Smooth muscle cell (in vitro differentiated cells): ENCODE data around the gene TPCN2. TPM values are rescaled to one million over a fixed set of nuclear protein-coding genes. Genes with fewer than 3 reads are reported as not detected.

Experiments
- DNase-seq: peaks from one replicate; lab custom pipeline; 2025; ENCODE audit not compliant: unreplicated experiment; lab: John Stamatoyannopoulos, UW
- H2AFZ ChIP-seq: fragments of 200-600 bp; sonication (generic); 2 replicates; pipeline ENCODE4 v1.6.0; 2016; ENCODE audit warnings: antibody characterized with exemption, low read depth, mild to moderate bottlenecking
- H3F3A ChIP-seq: fragments of 200-600 bp; sonication (generic); 2 replicates; pipeline ENCODE4 v1.6.0; 2017; ENCODE audit warnings: antibody characterized with exemption, low read depth
- H3K27ac ChIP-seq: fragments of 200-600 bp; sonication (generic); 2 replicates; pipeline ENCODE4 v1.5.1; 2016; ENCODE audit warnings: low read depth, mild to moderate bottlenecking
- H3K27me3 ChIP-seq: fragments of 200-600 bp; sonication (generic); 2 replicates; pipeline ENCODE4 v1.6.1; 2016; ENCODE audit warnings: low read depth, mild to moderate bottlenecking
- H3K36me3 ChIP-seq: fragments of 200-600 bp; sonication (generic); 2 replicates; pipeline ENCODE4 v1.5.1; 2016; ENCODE audit warnings: low read depth
- H3K4me1 ChIP-seq: fragments of 200-600 bp; sonication (generic); 2 replicates; pipeline ENCODE4 v1.5.1; 2016; ENCODE audit warnings: low read depth
- H3K4me2 ChIP-seq: fragments of 200-600 bp; sonication (generic); 2 replicates; pipeline ENCODE4 v1.6.0; 2016; ENCODE audit warnings: mild to moderate bottlenecking
- H3K4me3 ChIP-seq: fragments of 200-600 bp; sonication (generic); 2 replicates; pipeline ENCODE4 v1.5.1; 2016; ENCODE audit warnings: mild to moderate bottlenecking
- H3K79me2 ChIP-seq: fragments of 200-600 bp; sonication (generic); 2 replicates; pipeline ENCODE4 v1.6.0; 2016; ENCODE audit warnings: low read depth, mild to moderate bottlenecking
- H3K9ac ChIP-seq: fragments of 200-600 bp; sonication (generic); 2 replicates; pipeline ENCODE4 v1.6.0; 2016; ENCODE audit warnings: low read depth
- H3K9me3 ChIP-seq: fragments of 200-600 bp; sonication (generic); replicated peaks from 2 replicates; pipeline ENCODE4 v1.5.1; 2016; ENCODE audit warnings: low read depth
- H4K20me1 ChIP-seq: fragments of 200-600 bp; sonication (generic); 2 replicates; pipeline ENCODE4 v1.6.0; 2016; ENCODE audit warnings: low read depth
- WGBS: methylation state at CpG from one replicate; pipeline ENCODE4 v1.1.7; 2016; ENCODE audit warnings: low lambda C conversion rate; 5-methylcytosine and 5-hydroxymethylcytosine counted together
- polyA plus RNA-seq: library from polyadenylated mRNA; unstranded; fragments of >200 nt; fragmentation: Nextera tagmentation; extraction: Ambion mirVana; gene quantifications from 2 replicates; pipeline ENCODE4 v1.2.1, GENCODE V29; 2016
- total RNA-seq: library from RNA; depleted of rRNA; stranded (reverse); fragments of >200 nt; gene quantifications from 2 replicates; pipeline ENCODE4 v1.2.3, GENCODE V29; 2014
- TF ChIP-seq, protein P1 (sequence below): fragments of 200-600 bp; sonication (generic); IDR thresholded peaks from 2 replicates; pipeline ENCODE4 v1.5.1; 2017; ENCODE audit warnings: borderline replicate concordance, mild to moderate bottlenecking, antibody characterized with exemption; ENCODE audit not compliant: insufficient read depth, poor library complexity, severe bottlenecking

Gene TPCN2
- total and polyA plus RNA-seq, 2 experiments from 2014 or later = 7.4 to 10.5 TPM

DNA sequence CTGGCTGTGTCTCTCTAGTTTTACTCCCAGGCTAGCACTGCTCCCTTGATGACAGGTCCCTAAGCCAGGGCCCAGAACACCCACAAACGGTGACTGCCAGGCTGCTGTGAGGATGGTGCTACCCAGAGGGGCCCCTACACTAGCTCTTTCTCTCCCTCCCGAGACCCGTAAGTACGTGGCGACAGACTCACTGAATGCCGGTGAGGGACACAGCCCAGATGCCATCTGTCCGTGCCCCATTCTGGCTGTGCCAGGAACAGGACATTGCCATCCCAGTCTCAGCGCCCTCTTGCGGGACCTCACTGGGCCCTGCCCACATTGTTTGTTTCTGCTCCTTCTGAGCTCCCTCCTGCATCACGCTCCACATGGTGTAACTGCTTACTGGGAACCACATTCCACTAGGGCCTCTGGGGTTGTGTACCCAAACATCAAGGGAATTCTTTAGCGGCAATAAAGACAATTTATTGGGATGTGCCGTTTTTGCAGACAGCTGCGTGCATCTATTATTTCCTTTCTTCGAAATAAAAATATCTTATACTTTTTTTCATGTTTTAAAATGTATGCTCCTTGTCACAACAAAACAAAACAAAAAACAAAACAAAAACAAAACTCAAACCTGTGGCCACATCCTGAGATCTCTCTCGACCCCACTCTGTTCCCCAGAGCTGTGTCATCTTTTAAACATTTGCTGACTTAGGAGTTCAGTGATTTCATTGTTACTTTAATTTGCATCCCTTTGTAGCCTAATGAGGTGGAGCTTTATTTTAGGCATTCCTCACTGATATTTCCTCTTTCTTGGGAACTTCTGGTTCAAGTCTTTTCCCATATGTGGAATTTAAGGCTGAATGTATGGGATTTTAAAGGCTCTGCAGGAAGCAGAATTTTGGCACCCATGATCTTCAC lies 4.4 kb upstream of the TPCN2 start:
- Histone ChIP-seq H3K4me3 (no peak overlapping the region), H4K20me1 (no peaks in the 10 kb centered on the region), H3K27me3 (no peaks in the 10 kb centered on the region), H3F3A (peaks cover 11% of the 10 kb centered on the region), H3K36me3 (no peaks in the 10 kb centered on the region), H3K27ac (peak overlapping the region; percentile 29), H3K4me1 (peaks cover 11% of the 10 kb centered on the region), H3K4me2 (peak overlapping the region; percentile 56), H2AFZ (peak overlapping the region; percentile 87), H3K9ac (no peak overlapping the region), H3K79me2 (peaks cover 5% of the 10 kb centered on the region), H3K9me3 (no peaks in the 10 kb centered on the region)
- 11% methylated on average over 15 of the region's 15 CpGs for WGBS
- DNase-seq = peak; percentile 25
- TF ChIP-seq, protein P1, sequence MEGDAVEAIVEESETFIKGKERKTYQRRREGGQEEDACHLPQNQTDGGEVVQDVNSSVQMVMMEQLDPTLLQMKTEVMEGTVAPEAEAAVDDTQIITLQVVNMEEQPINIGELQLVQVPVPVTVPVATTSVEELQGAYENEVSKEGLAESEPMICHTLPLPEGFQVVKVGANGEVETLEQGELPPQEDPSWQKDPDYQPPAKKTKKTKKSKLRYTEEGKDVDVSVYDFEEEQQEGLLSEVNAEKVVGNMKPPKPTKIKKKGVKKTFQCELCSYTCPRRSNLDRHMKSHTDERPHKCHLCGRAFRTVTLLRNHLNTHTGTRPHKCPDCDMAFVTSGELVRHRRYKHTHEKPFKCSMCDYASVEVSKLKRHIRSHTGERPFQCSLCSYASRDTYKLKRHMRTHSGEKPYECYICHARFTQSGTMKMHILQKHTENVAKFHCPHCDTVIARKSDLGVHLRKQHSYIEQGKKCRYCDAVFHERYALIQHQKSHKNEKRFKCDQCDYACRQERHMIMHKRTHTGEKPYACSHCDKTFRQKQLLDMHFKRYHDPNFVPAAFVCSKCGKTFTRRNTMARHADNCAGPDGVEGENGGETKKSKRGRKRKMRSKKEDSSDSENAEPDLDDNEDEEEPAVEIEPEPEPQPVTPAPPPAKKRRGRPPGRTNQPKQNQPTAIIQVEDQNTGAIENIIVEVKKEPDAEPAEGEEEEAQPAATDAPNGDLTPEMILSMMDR = peak; percentile 50

DNA sequence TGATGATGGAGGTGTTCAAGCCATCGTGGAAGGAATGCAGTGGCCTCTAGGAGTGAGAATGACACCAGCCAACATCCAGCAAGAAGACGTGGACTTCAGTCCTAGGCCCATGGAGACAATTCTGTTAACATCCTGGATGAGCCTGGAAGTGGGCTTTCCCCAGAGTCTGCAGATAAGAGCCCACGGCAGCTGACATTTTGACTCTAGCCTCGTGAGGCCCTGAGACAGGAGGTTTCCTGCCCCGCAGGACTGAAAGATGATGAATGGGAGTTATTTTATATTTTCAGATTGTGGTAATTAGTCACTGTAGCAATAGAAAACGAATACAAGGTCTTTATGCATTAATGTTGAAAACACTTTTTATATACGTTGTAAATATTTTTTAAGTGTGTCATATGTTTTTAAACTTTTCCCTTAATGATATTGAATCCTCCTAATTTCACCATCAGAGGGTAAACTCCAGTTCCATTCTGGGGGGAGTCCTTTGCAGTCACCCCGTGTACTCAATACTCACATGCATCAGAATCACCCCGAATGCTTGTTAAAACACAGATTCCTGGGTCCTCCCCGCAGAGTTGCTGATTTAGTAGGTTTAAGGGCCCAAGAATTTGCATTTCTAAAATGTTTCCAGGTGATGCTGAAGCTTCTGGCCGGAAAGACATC lies 570 bp upstream of the TPCN2 start:
- H3K27me3 ChIP-seq = no peaks in the 10 kb centered on the region
- WGBS = 25% methylated on average over 11 of the region's 11 CpGs

DNA sequence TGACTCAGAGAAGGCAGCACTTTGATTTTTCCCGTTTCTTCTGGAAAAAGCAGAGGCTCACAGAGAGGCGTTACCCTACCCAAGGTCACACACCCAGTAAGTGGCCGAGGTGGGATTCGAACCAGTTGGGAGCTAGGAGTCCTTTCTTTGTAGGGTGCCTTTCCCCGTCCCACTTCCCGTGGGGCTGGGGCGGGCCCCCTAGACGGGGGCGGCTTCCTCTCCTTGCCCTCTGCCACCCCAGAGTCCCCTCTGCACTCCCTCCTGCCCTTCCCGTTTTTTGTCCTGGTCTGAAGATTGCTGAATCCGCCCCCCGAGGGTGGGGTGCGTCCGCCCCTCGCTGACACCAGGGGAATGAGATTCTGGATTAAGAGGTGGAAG lies 747 bp downstream of the TPCN2 start:
- no peaks in the 10 kb centered on the region for H3K27me3 ChIP-seq
- no peak for DNase-seq
- peaks cover 29% of the 10 kb centered on the region for H3K79me2 ChIP-seq
- WGBS = 28% methylated on average over 9 of the region's 15 CpGs
- H3K27ac ChIP-seq = no peak overlapping the region
- H2AFZ ChIP-seq = peak overlapping the region; percentile 87
- H3K4me1 ChIP-seq = peaks cover 10% of the 10 kb centered on the region
- no peaks in the 10 kb centered on the region for H3K36me3 ChIP-seq
- H3K9ac ChIP-seq = peak overlapping the region; percentile 88
- no peaks in the 10 kb centered on the region for H3K9me3 ChIP-seq
- peaks cover 36% of the 10 kb centered on the region for H4K20me1 ChIP-seq
- peak overlapping the region; percentile 79 for H3K4me3 ChIP-seq
- H3F3A ChIP-seq = peaks cover 11% of the 10 kb centered on the region
- TF ChIP-seq, protein P1 = no peak
- H3K4me2 ChIP-seq = peak overlapping the region; percentile 92

More for the DNA sequence above, 570 bp upstream of the TPCN2 start:
- Histone ChIP-seq H3K4me2 (peak overlapping the region; percentile 92), H3F3A (peaks cover 11% of the 10 kb centered on the region), H3K4me1 (peaks cover 11% of the 10 kb centered on the region), H3K27ac (no peak overlapping the region), H2AFZ (peak overlapping the region; percentile 87), H3K79me2 (peaks cover 29% of the 10 kb centered on the region), H3K36me3 (no peaks in the 10 kb centered on the region), H4K20me1 (peaks cover 23% of the 10 kb centered on the region), H3K4me3 (peak overlapping the region; percentile 79), H3K9ac (no peak overlapping the region), H3K9me3 (no peaks in the 10 kb centered on the region)
- no peak for DNase-seq
- TF ChIP-seq, protein P1 = no peak
